H1 (cell line): ENCODE measurements around the gene ALPK3. TPM values are rescaled to one million over a fixed set of nuclear protein-coding genes. Genes with fewer than 3 reads are reported as not detected.

Experiments
- CTCF ChIA-PET: fragments of 300-600 bp; sonication (Branson Sonifier 250); formaldehyde crosslinking; loops from one replicate; lab custom pipeline; 2021; ENCODE audit not compliant: partially characterized antibody; lab: Charles Lee
- POLR2A ChIA-PET: fragments of 300-600 bp; sonication (Branson Sonifier 250); formaldehyde crosslinking; loops from one replicate; lab custom pipeline; 2021; ENCODE audit warnings: inconsistent platforms; ENCODE audit not compliant: partially characterized antibody; lab: Charles Lee
- DNase-seq, 2 experiments: peaks; one replicate each; pipeline versions ENCODE4 v3.0.0 to v3.0.0-alpha.2; 2010 to 2022; ENCODE audit warnings: low spot score in 2 of 2, low read depth in 1 of 2, mixed read lengths in 1 of 2
- FAIRE-seq: peaks from 2 replicates; lab custom pipeline; 2011; peaks lifted over from hg19 to GRCh38; lab: Jason Lieb, UNC
- H2AFZ ChIP-seq: 2 replicates; pipeline ENCODE4 v1.8.1; 2012; ENCODE audit warnings: low read length, inconsistent platforms
- H2AK5ac ChIP-seq: 2 replicates; pipeline ENCODE4 v1.6.1; 2013; ENCODE audit warnings: low read depth, low read length
- H2BK120ac ChIP-seq: replicated peaks from 2 replicates; pipeline ENCODE3; 2013; ENCODE audit warnings: low read depth, low read length, inconsistent platforms
- H2BK12ac ChIP-seq: 2 replicates; pipeline ENCODE4 v1.6.1; 2013; ENCODE audit warnings: low read depth, low read length
- H2BK15ac ChIP-seq: 2 replicates; pipeline ENCODE4 v1.6.1; 2013; ENCODE audit warnings: low read length
- H2BK20ac ChIP-seq: 2 replicates; pipeline ENCODE4 v1.6.1; 2013; ENCODE audit warnings: low read length
- H2BK5ac ChIP-seq: 2 replicates; pipeline ENCODE4 v1.6.1; 2013; ENCODE audit warnings: low read depth, low read length
- H3K14ac ChIP-seq: 2 replicates; pipeline ENCODE4 v1.6.1; 2013; ENCODE audit warnings: inconsistent platforms; ENCODE audit not compliant: insufficient read length
- H3K18ac ChIP-seq: 2 replicates; pipeline ENCODE4 v1.6.1; 2013; ENCODE audit warnings: low read length; ENCODE audit errors: extremely low read depth
- H3K23ac ChIP-seq: 2 replicates; pipeline ENCODE4 v1.6.1; 2013; ENCODE audit warnings: inconsistent platforms; ENCODE audit not compliant: insufficient read length
- H3K23me2 ChIP-seq: 2 replicates; pipeline ENCODE4 v1.6.1; 2013; ENCODE audit warnings: low read depth, low read length
- H3K27ac ChIP-seq: 2 replicates; pipeline ENCODE4 v1.6.1; 2011; ENCODE audit warnings: low read depth, low read length, inconsistent platforms
- H3K27me3 ChIP-seq, 4 experiments: replicated peaks in 1 of 4; 1 replicate in 1 of 4; 2 replicates in 3 of 4; pipeline versions ENCODE4 v1.6.1 to v1.8.1; 2011 to 2013; ENCODE audit warnings: low read length in 3 of 4, mild to moderate bottlenecking in 3 of 4, inconsistent platforms in 2 of 4, mixed read lengths in 2 of 4, moderate library complexity in 1 of 4; ENCODE audit not compliant: control insufficient read depth in 3 of 4, insufficient read depth in 3 of 4; ENCODE audit errors: extremely low read depth in 1 of 4
- H3K36me3 ChIP-seq, 4 experiments: 2 replicates each; pipeline versions ENCODE4 v1.6.1 to v1.8.1; 2011 to 2013; ENCODE audit warnings: mild to moderate bottlenecking in 4 of 4, low read length in 3 of 4, moderate library complexity in 2 of 4, control low read depth in 1 of 4, inconsistent platforms in 1 of 4; ENCODE audit not compliant: insufficient read depth in 4 of 4, control insufficient read depth in 2 of 4
- H3K4ac ChIP-seq: replicated peaks from 2 replicates; pipeline ENCODE3; 2013; ENCODE audit warnings: low read length, low read depth, mixed read lengths, inconsistent platforms; ENCODE audit not compliant: insufficient read length
- H3K4me1 ChIP-seq, 4 experiments: replicated peaks in 1 of 4; 1 replicate in 1 of 4; 2 replicates in 3 of 4; pipeline versions ENCODE4 v1.6.1 to v1.8.1; 2011 to 2013; ENCODE audit warnings: low read length in 3 of 4, inconsistent platforms in 2 of 4, mixed read lengths in 1 of 4; ENCODE audit not compliant: insufficient read depth in 4 of 4, control insufficient read depth in 3 of 4
- H3K4me2 ChIP-seq, 2 experiments: 2 replicates each; pipeline versions ENCODE4 v1.6.1 to v1.8.1; 2011 to 2013; ENCODE audit warnings: low read depth in 2 of 2, low read length in 2 of 2, control low read depth in 1 of 2, inconsistent platforms in 1 of 2, mild to moderate bottlenecking in 1 of 2; ENCODE audit not compliant: insufficient read depth in 1 of 2
- H3K4me3 ChIP-seq, 4 experiments: fragments of 200-600, 300-600 bp in 1 of 4; sonication (generic), shearing (Covaris generic), sonication (Bioruptor Twin) in 1 of 4; 2 replicates each; pipeline versions ENCODE4 v1.5.1 to v1.8.1; 2011 to 2016; ENCODE audit warnings: low read length in 4 of 4, low read depth in 3 of 4, control low read depth in 2 of 4, inconsistent platforms in 2 of 4, mild to moderate bottlenecking in 2 of 4, mixed read lengths in 1 of 4, moderate library complexity in 1 of 4; ENCODE audit not compliant: insufficient read depth in 2 of 4; ENCODE audit errors: extremely low read depth in 1 of 4
- H3K56ac ChIP-seq: replicated peaks from 2 replicates; pipeline ENCODE3; 2013; ENCODE audit warnings: low read depth, mild to moderate bottlenecking, mixed read lengths, low read length, inconsistent platforms; ENCODE audit not compliant: insufficient read length
- H3K79me1 ChIP-seq: 2 replicates; pipeline ENCODE4 v1.6.1; 2013; ENCODE audit warnings: low read depth, low read length, control low read depth
- H3K79me2 ChIP-seq, 2 experiments: 2 replicates each; pipeline versions ENCODE4 v1.6.1 to v1.8.1; 2012 to 2013; ENCODE audit warnings: low read length in 2 of 2, mild to moderate bottlenecking in 2 of 2, inconsistent platforms in 1 of 2; ENCODE audit not compliant: insufficient read depth in 2 of 2, control insufficient read depth in 1 of 2
- H3K9ac ChIP-seq, 4 experiments: replicated peaks in 1 of 4; 1 replicate in 1 of 4; 2 replicates in 3 of 4; pipeline versions ENCODE4 v1.6.1 to v1.8.1; 2011 to 2013; ENCODE audit warnings: low read depth in 3 of 4, low read length in 3 of 4, control low read depth in 2 of 4, mild to moderate bottlenecking in 2 of 4, moderate library complexity in 2 of 4, inconsistent platforms in 1 of 4; ENCODE audit errors: extremely low read depth in 1 of 4
- H3K9me3 ChIP-seq, 2 experiments: 2 replicates each; pipeline versions ENCODE4 v1.6.1 to v1.8.1; 2012 to 2013; ENCODE audit warnings: mild to moderate bottlenecking in 2 of 2, moderate library complexity in 2 of 2, control low read depth in 1 of 2, inconsistent platforms in 1 of 2, low read depth in 1 of 2, low read length in 1 of 2, mixed read lengths in 1 of 2; ENCODE audit not compliant: insufficient read depth in 2 of 2
- H4K20me1 ChIP-seq, 2 experiments: replicated peaks in 1 of 2; 2 replicates each; pipeline versions ENCODE3 to v1.8.1; 2011 to 2013; ENCODE audit warnings: inconsistent platforms in 2 of 2, low read length in 2 of 2, mild to moderate bottlenecking in 1 of 2; ENCODE audit not compliant: insufficient read depth in 2 of 2, control insufficient read depth in 1 of 2
- H4K5ac ChIP-seq: 2 replicates; pipeline ENCODE4 v1.6.1; 2013; ENCODE audit warnings: low read length, low read depth, mixed read lengths, inconsistent platforms; ENCODE audit not compliant: insufficient read length
- H4K8ac ChIP-seq: 2 replicates; pipeline ENCODE4 v1.8.0; 2013; ENCODE audit warnings: mild to moderate bottlenecking, moderate library complexity, low read length, inconsistent platforms; ENCODE audit not compliant: insufficient read depth; ENCODE audit errors: extremely low read depth
- H4K91ac ChIP-seq: replicated peaks from 2 replicates; pipeline ENCODE3; 2013; ENCODE audit warnings: low read length, mixed read lengths, inconsistent platforms; ENCODE audit not compliant: insufficient read length
- BACH1 ChIP-seq: IDR thresholded peaks from 2 replicates; pipeline ENCODE4 v1.6.1; 2012; ENCODE audit warnings: low read length, improper control_type of control experiment
- CHD2 ChIP-seq: IDR thresholded peaks from 2 replicates; pipeline ENCODE4 v1.6.1; 2012; ENCODE audit warnings: low read length, improper control_type of control experiment
- NRF1 ChIP-seq: IDR thresholded peaks from 2 replicates; pipeline ENCODE4 v1.6.1; 2011; ENCODE audit warnings: mild to moderate bottlenecking, low read depth, low read length, improper control_type of control experiment
- POLR2A ChIP-seq, 2 experiments: IDR thresholded peaks; 1 replicate in 1 of 2; 2 replicates in 1 of 2; pipeline ENCODE4 v1.6.1; 2011; ENCODE audit warnings: low read depth in 2 of 2, low read length in 2 of 2, mild to moderate bottlenecking in 2 of 2; ENCODE audit errors: control extremely low read depth in 1 of 2
- POLR2AphosphoS5 ChIP-seq: IDR thresholded peaks from 2 replicates; pipeline ENCODE4 v1.6.1; 2011; ENCODE audit warnings: low read depth, low read length
- POU5F1 ChIP-seq: IDR thresholded peaks from 2 replicates; pipeline ENCODE4 v1.6.1; 2011; ENCODE audit warnings: low read depth, mild to moderate bottlenecking, low read length, moderate library complexity
- RBBP5 ChIP-seq: IDR thresholded peaks from 2 replicates; pipeline ENCODE4 v1.7.1; 2012; ENCODE audit warnings: low read depth, mild to moderate bottlenecking, inconsistent platforms, low read length, moderate library complexity, borderline replicate concordance
- RNF2 ChIP-seq: fragments of 200-900, 300-1000 bp; sonication (generic); IDR thresholded peaks from 2 replicates; pipeline ENCODE4 v1.7.1; 2016; ENCODE audit warnings: borderline replicate concordance, low read depth, mild to moderate bottlenecking, antibody characterized with exemption, low read length; ENCODE audit not compliant: poor library complexity, severe bottlenecking; ENCODE audit errors: missing control alignments
- SIN3A ChIP-seq, 2 experiments: IDR thresholded peaks in 1 of 2; conservative IDR thresholded peaks in 1 of 2; 2 replicates each; pipeline ENCODE4 v1.6.1; 2011 to 2012; ENCODE audit warnings: low read length in 2 of 2, improper control_type of control experiment in 1 of 2, low read depth in 1 of 2, mild to moderate bottlenecking in 1 of 2
- TAF7 ChIP-seq: optimal IDR thresholded peaks from 2 replicates; pipeline ENCODE3; 2011; ENCODE audit warnings: low read depth, mild to moderate bottlenecking, inconsistent platforms, low read length, moderate library complexity, borderline replicate concordance
- WGBS, 2 experiments: shearing (Covaris generic) in 1 of 2; methylation state at CpG; one replicate each; pipeline versions ENCODE4 v1.1.6 to v1.1.7; 2013 to 2015; ENCODE audit warnings: low lambda C conversion rate in 2 of 2, mixed read lengths in 2 of 2, inconsistent platforms in 1 of 2, low coverage in 1 of 2, missing lambda C conversion rate in 1 of 2; ENCODE audit not compliant: insufficient replicate concordance in 2 of 2, insufficient coverage in 1 of 2, insufficient read length in 1 of 2; ENCODE audit errors: extremely low coverage in 1 of 2, missing lambda C conversion rate in 1 of 2; 5-methylcytosine and 5-hydroxymethylcytosine counted together
- polyA plus RNA-seq, 7 experiments: library from polyadenylated mRNA; depleted of rRNA in 3 of 7; stranded (reverse) in 5 of 7; unstranded in 2 of 7; fragments of >200 nt in 5 of 7; fragments of 200-250 nt in 2 of 7; gene quantifications; 1 replicate in 5 of 7; 2 replicates in 1 of 7; 4 replicates in 1 of 7; pipeline versions ENCODE4 v1.2.1 to v1.2.3, GENCODE V29; 2011 to 2013; ENCODE audit warnings: missing spikeins in 2 of 7, mixed read lengths in 2 of 7
- total RNA-seq: library from RNA; stranded (reverse); fragmentation: NEBNext Ultra II Directional; extraction: Animal tissue kit (Norgen Biotek cat#: 25700); gene quantifications from 2 replicates; pipeline ENCODE4 v1.2.1, GENCODE V29; 2021
- TF ChIP-seq, protein P1 (sequence below): IDR thresholded peaks from 2 replicates; pipeline ENCODE4 v1.6.1; 2012; ENCODE audit warnings: low read length, inconsistent platforms

The ALPK3 gene
- total and polyA plus RNA-seq, 2 of the 8 experiments (the other 6 are each of a cell fraction or from before 2014, with no cell fraction given) = 4.4 to 19.2 TPM

DNA sequence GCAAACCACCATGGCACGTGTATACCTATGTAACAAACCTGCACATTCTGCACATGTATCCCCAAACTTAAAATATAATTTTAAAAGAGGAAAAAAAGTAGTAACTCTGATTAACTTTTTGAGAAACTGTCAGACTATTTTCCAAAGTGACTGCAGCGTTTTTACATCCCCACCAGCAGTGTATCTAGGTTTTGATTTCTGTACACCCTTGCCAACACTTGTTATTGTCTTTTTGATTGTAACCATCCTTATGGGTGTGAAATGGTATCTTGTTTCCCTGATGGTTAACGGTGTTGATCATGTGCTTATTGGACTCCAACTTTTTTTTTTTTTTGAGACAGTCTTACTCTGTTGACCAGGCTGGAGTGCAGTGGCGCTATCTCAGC is 23.0 kb upstream of the ALPK3 start:
- Histone ChIP-seq H3K79me2 (peaks cover 0 to 2% of the 10 kb centered on the region in 2 experiments; a peak in 2 of 4 replicates), H3K23me2 (no peaks in the 10 kb centered on the region), H2BK5ac (no peak overlapping the region), H3K27me3 (no peaks in the 10 kb centered on the region), H3K18ac (no peak overlapping the region), H3K79me1 (no peaks in the 10 kb centered on the region; the same call in none of the 2 replicates), H2BK12ac (no peak overlapping the region), H2BK120ac (no peak overlapping the region), H4K20me1 (peaks cover 2 to 6% of the 10 kb centered on the region in 2 experiments), H4K8ac (no peak overlapping the region), H3K4ac (no peak overlapping the region), H3K36me3 (peaks cover 0 to 19% (median 10%) of the 10 kb centered on the region in 4 experiments; a peak in 6 of 8 replicates), H3K23ac (no peak overlapping the region), H3K56ac (no peak overlapping the region), H3K9me3 (no peaks in the 10 kb centered on the region), H3K9ac (no peak overlapping the region), H2BK15ac (no peak overlapping the region), H3K27ac (no peak overlapping the region), H4K5ac (no peak overlapping the region), H2AFZ (no peak overlapping the region), H2BK20ac (no peak overlapping the region), H2AK5ac (no peak overlapping the region), H3K4me2 (no peak overlapping the region), H3K4me3 (no peak overlapping the region), H3K4me1 (no peaks in the 10 kb centered on the region), H3K14ac (no peak overlapping the region), H4K91ac (no peak overlapping the region)
- no peak for DNase-seq
- 94% methylated on average over 4 of the region's 4 CpGs; no CpG with 5 or more reads in 1 of the 2 experiments for WGBS, 2 experiments
- TF ChIP-seq RNF2 (no peak), SIN3A (conservative IDR thresholded peaks at IDR 0.05 in 1 of 2, IDR thresholded peaks at IDR 0.05 in 1 of 2; ENCODE audit: low read depth in 1 of 2, low read length in 2 of 2) (no peak), RBBP5 (no peak), TAF7 (no peak), NRF1 (no peak), POLR2AphosphoS5 (no peak), POU5F1 (no peak), CHD2 (no peak), POLR2A (IDR thresholded peaks at IDR 0.05; ENCODE audit: control extremely low read depth in 1 of 2, low read depth in 2 of 2, low read length in 2 of 2) (no peak), BACH1 (no peak)
- TF ChIP-seq, protein P1, sequence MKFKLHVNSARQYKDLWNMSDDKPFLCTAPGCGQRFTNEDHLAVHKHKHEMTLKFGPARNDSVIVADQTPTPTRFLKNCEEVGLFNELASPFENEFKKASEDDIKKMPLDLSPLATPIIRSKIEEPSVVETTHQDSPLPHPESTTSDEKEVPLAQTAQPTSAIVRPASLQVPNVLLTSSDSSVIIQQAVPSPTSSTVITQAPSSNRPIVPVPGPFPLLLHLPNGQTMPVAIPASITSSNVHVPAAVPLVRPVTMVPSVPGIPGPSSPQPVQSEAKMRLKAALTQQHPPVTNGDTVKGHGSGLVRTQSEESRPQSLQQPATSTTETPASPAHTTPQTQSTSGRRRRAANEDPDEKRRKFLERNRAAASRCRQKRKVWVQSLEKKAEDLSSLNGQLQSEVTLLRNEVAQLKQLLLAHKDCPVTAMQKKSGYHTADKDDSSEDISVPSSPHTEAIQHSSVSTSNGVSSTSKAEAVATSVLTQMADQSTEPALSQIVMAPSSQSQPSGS = no peak
- no peak for FAIRE-seq
- ChIA-PET CTCF (interaction anchor here (0.6 kb wide), 1 partner anchor 169 kb away, joined by 4 read pairs; no protein-coding TSS in a partner anchor), POLR2A (no interaction called here)
